GM18858 (cell line): ENCODE measurements around the gene IFT25.

Source experiments
- ATAC-seq: cut with Tn5 transposase; IDR thresholded peaks from one replicate; pipeline ENCODE4 v1.9.1; 2021; ENCODE audit not compliant: unreplicated experiment

Gene IFT25

DNA sequence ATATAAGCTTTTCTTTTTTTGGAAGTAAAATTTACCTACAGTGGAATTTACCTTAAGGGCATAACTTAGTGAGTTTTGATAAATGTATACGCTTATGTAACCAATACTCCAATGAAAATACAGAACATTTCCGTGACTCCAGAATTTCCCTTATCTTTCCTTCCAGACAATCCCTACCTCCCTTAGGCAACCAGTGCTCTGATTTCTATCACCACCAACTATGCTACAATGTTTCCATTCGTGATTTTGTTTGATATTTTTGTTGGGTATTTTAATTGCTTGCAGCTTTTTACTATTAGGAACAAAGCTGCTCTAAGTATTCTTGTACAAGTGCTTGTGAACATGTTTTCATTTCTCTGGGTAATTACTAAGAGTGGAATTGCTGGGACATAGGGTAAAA, 14.6 kb downstream of the IFT25 start:
- ATAC-seq: no peak

DNA sequence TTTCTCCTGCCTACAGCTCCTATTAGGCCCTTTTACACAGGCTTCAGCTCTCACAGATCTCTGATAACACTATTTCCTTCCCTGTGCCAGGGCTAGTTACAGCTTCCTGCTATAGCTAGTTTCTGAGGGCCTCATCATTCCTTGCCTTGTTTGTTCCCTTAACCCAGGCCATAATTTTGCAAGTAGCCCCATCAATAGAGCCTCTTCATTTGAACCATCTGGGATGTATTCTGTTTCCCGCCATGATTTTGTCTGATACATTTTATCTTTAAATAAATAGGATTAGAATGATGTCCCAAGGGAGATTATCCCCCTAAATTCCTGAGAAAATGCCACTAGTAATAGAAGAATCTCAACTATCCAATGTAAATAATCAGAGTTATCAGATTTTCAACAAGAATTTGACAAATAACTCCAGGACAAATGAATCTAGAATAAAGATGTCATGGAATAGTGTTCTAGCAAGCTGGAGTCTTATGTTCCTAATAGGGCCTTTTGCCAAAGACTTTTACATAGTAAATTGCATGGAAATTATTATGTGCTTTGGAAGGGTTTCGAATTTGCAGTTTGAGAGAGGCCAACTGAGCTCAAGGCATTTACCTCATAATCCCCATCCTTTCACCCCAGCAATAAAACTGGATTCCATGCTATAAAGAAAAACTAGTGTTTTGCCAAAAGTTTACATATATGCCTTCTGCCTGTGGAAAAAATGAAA, 16.1 kb downstream of the IFT25 start:
- no peak for ATAC-seq

DNA sequence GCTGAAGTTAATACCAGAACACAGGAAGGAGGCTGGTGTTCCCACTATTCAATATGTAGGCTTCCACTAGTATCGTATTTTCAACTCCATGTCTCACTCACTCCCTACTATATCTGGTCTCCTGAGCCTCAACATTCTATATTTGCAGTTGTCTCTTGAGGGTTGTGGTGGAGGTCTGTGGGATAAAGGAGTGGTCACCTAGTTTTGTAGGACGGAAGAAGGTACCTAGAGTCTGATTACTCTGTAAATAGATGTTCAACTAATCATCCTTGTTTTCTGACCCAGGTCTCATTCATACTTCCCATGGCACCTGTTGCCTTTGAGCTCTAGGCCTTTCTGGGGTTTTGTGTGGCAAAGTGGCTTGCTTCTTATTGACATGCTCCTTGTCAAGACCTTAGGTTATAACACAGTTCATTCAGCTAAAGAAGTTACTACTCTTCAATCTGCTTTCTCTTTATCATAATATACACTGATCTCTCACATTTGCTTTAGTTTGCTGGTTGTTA, 18.1 kb downstream of the IFT25 start:
- ATAC-seq: no peak

DNA sequence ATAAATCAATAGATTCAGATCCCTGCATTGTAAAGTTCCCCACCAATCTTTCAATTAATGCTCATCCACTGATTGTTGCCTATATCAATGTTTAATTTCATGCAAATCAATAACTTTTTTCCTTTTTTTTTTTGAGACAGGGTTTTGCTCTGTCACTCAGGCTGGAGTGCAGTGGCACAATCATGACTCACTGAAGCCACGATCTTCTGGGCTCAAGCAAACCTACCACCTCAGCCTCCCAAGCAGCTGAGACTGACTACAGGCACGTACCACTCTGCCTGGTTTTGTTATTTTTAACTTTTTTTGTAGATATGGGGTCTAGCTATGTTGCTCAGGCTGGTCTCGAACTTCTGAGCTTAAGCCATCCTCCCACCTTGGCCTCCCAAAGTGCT, 25.8 kb downstream of the IFT25 start:
- no peak for ATAC-seq

DNA sequence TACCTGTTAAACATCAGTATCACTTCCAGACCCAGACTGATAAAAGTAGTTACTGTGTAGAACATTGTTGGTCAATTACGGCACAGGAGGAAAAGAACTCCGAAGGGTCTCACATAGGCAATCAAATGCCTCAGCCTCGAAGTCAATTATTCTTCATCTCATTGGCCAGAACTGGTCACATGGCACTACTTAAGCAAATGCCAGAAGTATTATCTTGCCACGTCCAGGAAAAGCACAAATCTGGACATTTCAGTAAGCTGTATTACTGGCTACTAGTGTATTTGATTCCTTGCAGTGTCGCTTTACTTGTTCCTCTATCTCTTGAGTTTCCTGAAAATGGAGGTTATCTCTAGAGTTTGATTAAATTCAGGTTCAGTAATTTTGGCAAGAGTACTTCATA, 27.2 kb downstream of the IFT25 start:
- ATAC-seq: no peak

DNA sequence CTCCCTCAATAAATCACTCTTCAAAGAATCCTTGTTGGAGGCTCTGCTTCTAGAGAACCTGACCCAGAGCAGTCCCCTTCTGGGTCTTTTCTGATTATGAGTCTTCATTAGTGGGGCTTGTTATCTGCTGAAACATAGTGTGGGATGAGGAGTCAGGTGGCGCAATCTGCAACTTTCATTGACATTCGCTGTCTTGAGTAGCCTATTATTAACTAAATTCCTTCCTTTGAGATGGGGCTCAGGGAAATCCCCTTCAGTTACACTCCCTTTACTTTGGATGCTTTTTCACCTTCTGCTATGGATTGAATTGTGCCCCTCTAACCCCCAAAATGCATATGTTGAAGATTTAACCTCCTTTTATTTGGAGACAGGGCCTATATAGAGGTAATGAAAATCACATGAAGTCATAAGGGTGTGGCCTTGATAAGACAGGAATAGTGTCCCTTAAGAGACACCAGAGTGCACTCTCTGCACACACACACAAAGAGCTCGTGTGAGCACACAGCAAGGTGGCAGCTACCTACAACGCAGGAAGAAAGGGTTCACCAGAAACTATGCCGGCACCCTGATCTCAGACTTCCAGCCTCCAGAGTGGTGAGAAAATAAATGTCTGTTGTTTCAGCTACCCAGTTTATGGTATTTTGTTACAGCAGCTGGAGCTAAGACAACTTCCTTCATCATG, 32.0 kb downstream of the IFT25 start:
- no peak for ATAC-seq

DNA sequence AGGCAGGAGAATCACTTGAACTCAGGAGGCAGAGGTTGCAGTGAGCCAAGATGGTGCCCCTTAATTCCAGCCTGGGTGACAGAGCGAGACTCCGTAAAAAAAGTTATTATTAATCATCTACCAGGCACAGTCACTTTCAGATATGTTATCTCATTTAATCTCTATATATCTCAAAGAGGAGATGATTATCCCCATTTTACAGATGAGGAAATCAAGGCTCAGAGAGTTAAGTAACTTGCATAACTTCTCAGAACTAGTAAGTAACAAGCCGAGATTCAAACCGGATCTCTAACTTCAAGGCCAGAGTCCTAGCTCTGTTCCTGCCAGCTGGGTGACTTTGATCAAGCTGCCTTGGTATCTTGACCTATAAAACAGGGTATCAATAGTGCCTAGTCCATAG, 34.1 kb downstream of the IFT25 start:
- ATAC-seq: no peak

DNA sequence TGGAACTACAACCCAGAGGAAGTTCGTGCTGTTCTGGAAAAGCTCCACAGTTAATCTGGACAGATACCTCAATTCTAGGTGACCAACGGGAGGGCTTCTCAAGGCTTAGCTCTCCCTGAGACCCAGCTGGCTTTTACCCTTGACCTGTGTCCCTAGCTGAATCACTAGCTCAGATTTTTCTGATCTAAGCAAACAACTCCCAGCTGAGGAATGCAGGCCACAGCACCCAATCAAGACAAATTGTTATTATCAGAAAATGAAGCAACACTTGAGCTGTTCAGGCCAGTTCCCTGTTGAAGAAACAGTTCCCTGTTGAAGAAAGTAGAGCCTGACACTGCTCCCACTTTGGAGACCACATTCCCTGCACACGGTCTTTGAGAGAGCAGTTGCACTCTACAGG, 35.6 kb downstream of the IFT25 start:
- ATAC-seq: no peak

DNA sequence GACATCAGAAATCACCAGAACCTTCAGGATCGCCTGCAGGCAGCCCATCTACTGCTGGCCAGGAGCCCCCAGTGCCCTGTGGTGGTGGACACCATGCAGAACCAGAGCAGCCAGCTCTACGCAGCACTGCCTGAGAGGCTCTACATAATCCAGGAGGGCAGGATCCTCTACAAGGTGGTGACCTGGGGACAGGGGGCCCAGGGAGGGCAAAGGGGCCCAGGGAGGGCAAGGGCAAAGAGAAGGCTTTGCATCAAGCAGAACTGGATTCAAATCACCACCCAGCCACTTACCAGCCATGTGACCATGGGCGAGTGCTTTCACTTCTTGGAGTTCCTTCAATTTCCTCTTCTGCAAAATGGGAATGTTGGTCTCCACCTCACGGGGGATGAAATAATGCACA, 39.4 kb downstream of the IFT25 start:
- no peak for ATAC-seq

DNA sequence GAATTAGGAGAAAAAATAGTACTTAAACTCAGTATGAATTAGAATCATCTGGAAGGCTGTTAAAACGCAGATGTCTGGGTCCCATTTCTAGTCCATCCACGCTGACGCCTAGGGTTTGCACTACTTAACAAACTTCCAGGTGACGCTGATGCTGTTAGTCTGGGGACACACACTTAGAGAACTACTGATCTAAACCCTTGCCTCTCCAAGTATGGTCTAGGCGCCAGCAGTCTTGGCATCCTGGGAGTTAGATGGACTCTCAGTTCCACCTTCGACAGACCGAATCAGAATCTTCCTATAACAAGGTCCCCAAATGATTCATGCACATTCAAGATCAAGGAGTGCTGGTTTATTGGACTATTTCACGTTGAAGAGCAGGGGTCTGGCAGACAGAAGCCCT, 40.0 kb downstream of the IFT25 start:
- no peak for ATAC-seq

DNA sequence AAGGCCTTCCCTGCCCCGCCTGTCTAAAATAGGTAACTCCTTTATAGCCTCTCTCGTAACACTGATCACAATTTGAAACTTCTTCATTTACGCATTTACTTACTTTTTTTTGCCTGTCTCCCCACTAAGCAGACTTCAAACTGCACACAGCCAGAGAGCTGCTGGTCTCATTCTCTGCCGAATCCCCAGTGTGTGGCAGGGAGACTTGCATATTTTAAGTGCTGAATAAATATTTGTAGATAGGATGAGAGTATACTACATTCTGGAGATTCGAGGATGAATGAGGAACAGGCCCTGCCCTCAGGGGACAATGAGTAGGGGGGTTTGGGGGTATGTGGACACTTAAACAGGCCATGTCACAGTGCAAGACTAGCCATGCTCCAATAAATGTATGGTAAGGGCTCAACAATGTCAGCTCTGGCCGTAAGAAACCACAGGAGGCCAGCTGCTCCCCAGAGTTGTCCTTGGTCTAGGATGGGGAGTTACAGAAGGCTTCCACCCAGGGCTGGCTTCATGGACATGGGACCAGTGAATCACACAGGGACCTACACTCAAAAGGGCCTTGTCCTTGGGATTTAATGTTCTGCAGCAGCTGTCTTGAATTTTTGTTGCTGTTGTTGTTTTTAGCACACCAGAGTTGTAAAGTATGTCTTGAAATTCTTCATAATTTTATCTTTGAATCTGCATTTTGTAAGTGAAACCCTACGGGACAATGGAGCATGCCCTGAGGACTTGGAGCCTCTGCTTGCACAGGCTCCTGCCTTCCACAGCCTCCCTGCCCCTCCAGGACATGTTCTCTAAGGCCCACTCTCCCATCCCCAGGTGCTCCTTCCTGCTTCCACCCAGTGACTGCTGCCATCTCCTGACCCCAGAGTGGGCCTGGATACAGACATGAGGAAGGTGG, 43.0 kb downstream of the IFT25 start:
- no peak for ATAC-seq

DNA sequence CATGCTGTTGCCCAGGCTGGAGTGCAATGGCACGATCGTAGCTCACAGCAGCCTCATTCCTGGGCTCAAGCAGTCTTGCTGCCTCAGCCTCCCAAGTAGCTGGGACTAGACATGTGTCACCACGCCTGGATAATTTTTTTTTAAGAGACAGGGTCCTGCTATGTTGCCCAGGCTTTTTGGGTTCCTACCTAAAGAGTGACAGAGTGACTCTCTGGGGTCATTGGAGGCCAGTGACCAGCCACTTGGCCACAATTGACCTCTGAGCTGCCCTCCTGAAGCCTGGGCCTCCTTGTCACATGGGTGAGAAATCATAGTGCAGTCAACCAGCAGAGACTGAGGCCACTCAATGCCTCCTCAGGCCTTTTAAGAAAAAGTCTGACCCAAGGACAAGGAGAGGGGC, 45.8 kb downstream of the IFT25 start:
- ATAC-seq: no peak

DNA sequence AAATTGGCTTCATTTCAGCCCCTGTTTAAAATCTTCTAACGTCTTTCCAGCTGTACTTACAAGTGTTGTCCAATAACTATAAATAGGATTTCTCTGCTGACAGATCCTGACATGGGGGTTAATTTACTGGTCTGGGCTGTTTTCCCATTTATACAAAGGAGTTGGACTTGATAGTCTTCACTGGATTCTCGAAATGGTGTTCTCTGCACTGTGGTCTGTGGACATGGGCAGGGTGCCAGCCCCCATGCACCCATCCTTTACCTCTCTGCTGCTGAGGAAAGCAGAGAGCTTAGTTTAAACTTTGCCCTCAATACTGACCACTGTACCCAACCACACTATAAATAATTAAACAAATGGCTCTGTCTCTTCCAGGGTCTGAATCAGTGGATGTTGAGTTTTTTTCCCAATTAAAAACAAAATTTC, 46.3 kb downstream of the IFT25 start:
- no peak for ATAC-seq

DNA sequence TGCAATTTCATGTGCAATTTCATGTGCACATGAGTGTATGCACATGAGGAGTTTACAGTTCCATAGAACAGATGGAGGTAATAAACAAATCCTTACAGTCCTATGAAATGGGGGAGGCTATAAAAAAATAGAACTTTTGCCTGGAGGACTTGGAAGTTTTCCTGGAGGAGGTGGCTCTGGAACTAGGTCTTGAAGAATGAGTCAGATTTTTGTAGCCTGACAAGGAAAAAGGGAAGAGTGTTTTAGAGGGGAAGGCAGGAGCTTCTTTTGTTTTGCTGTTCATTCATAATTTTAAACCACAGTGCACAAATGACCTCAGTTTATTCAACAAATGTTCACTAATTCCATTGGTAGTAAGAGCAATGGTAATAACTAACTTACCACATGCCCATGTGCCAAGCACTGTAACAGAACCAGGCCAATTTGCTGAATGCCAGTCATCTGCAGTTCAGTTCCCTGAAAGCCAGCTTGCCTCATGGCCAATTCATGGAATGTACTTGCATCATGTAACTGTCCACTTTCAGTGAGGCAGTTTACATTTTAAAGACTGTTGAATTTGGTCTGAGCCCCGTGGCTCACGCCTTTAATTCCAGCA, 48.8 kb downstream of the IFT25 start:
- no peak for ATAC-seq

DNA sequence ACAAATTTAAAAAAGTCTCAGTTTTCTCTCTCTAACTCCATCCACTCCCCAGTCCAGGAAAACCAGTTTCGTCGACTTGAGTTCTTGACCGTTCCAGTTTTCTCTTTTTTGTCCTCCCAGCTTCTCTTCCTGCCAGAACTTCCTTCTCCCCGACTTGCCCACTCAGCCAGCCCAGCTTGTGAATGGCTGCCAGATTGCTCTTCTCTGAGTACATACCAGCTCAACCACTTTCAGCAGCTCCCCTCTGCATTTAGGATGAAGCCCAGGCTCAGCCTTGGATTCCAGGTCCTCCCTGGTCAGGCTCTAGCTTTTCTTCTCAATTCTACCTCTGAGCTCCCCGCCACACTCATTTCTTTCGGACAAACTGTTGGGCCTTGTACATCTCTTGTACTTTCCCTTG, 50.1 kb downstream of the IFT25 start:
- no peak for ATAC-seq

DNA sequence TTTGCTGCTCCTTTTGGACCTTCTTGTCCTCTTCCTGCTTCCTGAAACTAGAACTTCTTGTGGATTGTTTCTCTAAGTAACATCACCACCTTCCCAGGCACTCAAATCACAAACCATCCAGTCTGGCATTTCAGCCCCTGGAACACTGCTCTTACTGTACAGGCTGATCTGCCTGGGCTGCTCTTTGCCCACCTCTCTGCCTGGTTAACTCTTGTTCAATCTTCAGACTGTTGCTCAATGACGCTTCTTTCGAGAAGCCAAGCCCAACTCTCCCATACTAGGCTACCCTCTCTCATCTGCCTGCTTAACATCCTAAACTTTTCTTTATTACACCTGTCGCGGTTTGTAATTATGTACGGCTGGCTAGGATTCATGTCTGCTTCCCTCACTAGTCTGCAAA, 50.9 kb downstream of the IFT25 start:
- no peak for ATAC-seq

DNA sequence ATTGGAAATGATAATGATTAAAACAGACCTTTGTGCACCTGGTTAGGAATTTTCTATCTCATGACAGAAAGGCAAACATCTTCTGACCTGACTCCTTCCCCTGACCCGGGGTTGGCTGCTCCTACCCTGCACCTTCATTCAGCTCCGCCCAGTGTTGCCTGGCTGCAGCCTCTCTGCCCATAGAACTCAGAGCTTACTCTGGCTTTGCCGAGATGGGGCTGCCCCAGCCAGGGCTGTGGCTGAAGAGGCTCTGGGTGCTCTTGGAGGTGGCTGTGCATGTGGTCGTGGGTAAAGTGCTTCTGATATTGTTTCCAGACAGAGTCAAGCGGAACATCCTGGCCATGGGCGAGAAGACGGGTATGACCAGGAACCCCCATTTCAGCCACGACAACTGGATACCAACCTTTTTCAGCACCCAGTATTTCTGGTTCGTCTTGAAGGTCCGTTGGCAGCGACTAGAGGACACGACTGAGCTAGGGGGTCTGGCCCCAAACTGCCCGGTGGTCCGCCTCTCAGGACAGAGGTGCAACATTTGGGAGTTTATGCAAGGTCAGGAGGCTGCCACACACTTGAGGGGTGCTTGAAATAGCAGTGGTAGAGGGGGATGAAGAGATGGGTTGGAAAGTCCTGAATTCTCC, 51.4 kb downstream of the IFT25 start, which contains the start of gene DIO1:
DIO1 (plus strand) TSS at position 189 of the 638 bp plus-strand sequence; CDS start at position 213, 24 bp downstream.
- no peak for ATAC-seq

DNA sequence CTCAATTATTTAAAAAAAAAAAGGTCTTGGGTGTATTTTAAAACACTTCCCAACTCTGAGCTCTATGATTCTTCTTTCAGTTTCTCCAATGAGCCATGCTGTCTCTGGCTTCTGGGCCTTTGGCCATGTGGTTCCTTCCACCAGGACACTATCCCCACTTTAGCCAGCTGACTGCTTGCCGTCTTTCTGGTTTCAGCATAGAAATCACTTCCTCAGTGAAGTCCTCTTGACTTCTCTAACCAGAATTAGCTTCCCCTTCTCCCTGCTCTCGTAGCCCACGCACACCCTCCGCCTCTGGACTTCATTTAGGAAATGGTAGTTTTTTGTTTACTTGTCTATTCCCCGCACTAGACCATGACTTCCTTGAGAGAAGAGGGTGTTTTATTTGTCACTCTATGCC, 52.6 kb downstream of the IFT25 start:
- no peak for ATAC-seq

DNA sequence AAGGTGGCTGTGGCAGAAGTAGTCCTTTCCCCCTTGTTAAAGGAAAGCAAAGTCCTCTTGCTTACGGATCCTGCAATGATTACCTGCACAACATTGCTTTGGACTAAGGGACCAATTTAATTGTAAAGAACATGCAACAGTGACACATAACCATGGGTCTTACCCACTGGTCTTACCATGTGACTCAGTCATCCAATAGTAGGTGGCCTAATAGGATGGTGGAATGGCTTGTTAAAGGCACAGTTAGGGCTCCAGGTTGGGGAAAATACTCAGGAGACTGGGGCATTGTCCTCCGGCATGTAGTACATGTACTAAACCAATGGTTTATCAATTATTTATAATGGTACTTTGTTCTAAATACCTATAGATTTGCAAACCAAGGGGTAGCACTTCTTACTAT, 53.8 kb downstream of the IFT25 start:
- no peak for ATAC-seq

DNA sequence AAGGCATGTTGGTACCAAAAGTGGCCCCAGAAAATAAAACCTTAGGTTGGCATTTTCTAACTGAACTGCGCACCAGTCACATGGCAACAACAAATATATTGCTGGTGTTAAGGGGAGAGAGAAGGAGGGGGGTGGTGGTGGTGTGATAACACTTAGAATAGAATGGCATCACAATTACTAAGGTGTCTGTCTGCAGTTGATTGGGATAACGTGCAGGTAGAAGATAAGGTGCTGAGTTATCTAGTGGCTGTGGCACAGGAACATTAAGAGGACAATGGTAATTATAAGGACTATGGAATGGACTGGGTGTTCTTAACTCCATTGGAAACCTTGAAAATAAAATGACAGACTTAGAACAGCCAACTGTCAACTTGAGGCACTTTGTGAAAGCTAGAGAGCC, 54.5 kb downstream of the IFT25 start:
- no peak for ATAC-seq

DNA sequence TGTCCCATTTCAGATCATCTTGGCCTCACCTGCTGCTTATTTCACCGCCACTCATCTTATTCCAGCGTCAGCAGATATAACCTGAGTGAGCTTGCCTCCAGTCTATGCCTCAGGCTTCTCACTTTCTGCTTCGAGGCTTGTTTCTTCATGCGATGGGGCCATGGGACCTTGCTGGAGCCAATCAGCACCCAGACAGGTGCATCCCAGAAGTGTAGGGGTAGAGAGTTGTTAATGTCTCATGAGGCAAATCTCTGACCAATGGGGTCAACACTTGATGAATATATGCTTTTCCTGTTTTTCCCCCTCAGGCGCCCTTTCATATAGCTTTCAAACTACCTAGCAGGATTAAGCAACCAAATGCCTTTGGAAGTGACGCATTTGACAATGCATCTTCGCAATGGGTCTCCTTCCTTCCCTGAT, 55.0 kb downstream of the IFT25 start:
- no peak for ATAC-seq
